ENCODE measurements around the gene KDM5B. TPM values are rescaled to one million over a fixed set of nuclear protein-coding genes. Genes with fewer than 3 reads are reported as not detected.

The KDM5B gene
- total and polyA plus RNA-seq, 9 of the 15 experiments (the other 6 are each of a cell fraction or from before 2014, with no cell fraction given), result 15.4 to 90.6 (median 57.1) TPM

DNA sequence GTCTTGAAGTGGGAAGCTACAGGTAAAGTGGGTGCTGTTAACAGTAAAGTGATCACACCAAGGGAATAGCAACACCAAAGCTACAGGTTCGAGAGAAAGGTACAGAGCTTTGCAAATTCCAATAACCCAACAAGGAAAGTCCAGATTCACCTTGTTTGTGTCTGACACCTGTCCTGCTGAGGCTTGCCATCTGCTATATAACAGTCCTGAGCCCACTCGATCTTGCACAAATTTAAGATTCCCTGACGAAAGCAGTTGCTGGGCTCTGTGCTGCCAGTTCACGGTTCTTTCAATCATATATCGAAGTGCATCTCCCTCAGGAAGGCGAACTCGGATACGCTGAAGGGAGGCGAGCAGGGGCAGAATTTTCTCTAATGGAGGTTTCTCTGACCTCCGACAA lies 75.0 kb downstream of the KDM5B start:
- FAIRE-seq (no peak), ATAC-seq (no peak), DNase-seq (ENCODE audit: extremely low read depth in 1 of 4, low spot score in 3 of 4) (no peak)
- no peak overlapping the region for H3K9ac ChIP-seq (ENCODE audit: insufficient read depth in 1 of 2, low read depth in 2 of 2, low read length in 2 of 2)
- no peaks in the 10 kb centered on the region for H3K9me3 ChIP-seq (replicated peaks; ENCODE audit: control insufficient read depth, insufficient read depth, low read depth, low read length)
- 0 out of 2 replicates have a peak, but pooled peaks cover 4% of the 10 kb centered on the region for H4K20me1 ChIP-seq (replicated peaks; ENCODE audit: control insufficient read depth, insufficient read depth, low read length)
- no TSS peak for BruUV-seq (replicated peaks)
- POLR2A ChIA-PET, result interaction anchor here (0.6 kb wide), 1 partner anchor 441 kb away, joined by 3 read pairs; no protein-coding TSS in a partner anchor
- no peaks in the 10 kb centered on the region for H3K27me3 ChIP-seq (ENCODE audit: control insufficient read depth in 2 of 2, insufficient read depth in 2 of 2, low read length in 2 of 2)
- WGBS (ENCODE audit: insufficient coverage, low coverage, missing lambda C conversion rate), result 93% methylated on average over 10 of the region's 10 CpGs
- no peaks in the 10 kb centered on the region for H3K9me1 ChIP-seq (ENCODE audit: control insufficient read depth, insufficient read depth, low read length)
- peaks cover 97% of the 10 kb centered on the region for H3K36me3 ChIP-seq (ENCODE audit: control insufficient read depth, insufficient read depth, low read length)
- H3K4me1 ChIP-seq (replicated peaks in 1 of 2; ENCODE audit: control insufficient read depth in 2 of 2, insufficient read depth in 2 of 2, low read length in 2 of 2), result no peaks in the 10 kb centered on the region
- in situ Hi-C loops (cut with MboI), result no loop called here
- H3K79me2 ChIP-seq (ENCODE audit: control insufficient read depth, insufficient read depth, low read length), result no peaks in the 10 kb centered on the region
- no peak overlapping the region for H3K4me3 ChIP-seq
- CTCF ChIA-PET (ENCODE audit: low intra/inter-chr PET ratio), result no interaction called here
- H3K27ac ChIP-seq (ENCODE audit: extremely low read depth, low read depth, low read length), result no peak overlapping the region
- no peak overlapping the region for H2AFZ ChIP-seq (ENCODE audit: low read depth, low read length)
- intact Hi-C loops (cut with micrococcal nuclease), result no loop called here
- no peak overlapping the region for H3K4me2 ChIP-seq (ENCODE audit: insufficient read depth, low read length)
- TF ChIP-seq HDGF (IDR thresholded peaks at IDR 0.05) (no peak), EP400 (IDR thresholded peaks at IDR 0.05) (no peak), DDX20 (tag; IDR thresholded peaks at IDR 0.05; ENCODE audit: low read depth) (no peak), CHD1 (IDR thresholded peaks at IDR 0.05; ENCODE audit: low read length) (no peak), KLF16 (IDR thresholded peaks at IDR 0.05) (no peak), HIVEP1 (CRISPR knock-in tag; IDR thresholded peaks at IDR 0.05) (no peak), JUNB (CRISPR knock-in tag; conservative IDR thresholded peaks at IDR 0.05) (no peak), MCM3 (IDR thresholded peaks at IDR 0.05) (no peak), FOXM1 (IDR thresholded peaks at IDR 0.05; ENCODE audit: low read depth) (no peak), FOXM1 (CRISPR knock-in tag; IDR thresholded peaks at IDR 0.05; ENCODE audit: low read depth) (no peak), PTBP1 (IDR thresholded peaks at IDR 0.05; ENCODE audit: low read depth, low read length) (no peak), HNRNPUL1 (IDR thresholded peaks at IDR 0.05; ENCODE audit: low read length) (no peak), SMAD1 (IDR thresholded peaks at IDR 0.05; ENCODE audit: low read depth, low read length, partially characterized antibody) (no peak), ZNF354B (CRISPR knock-in tag; IDR thresholded peaks at IDR 0.05) (no peak), MTF1 (CRISPR knock-in tag; IDR thresholded peaks at IDR 0.05; ENCODE audit: borderline replicate concordance) (no peak), ZNF780A (CRISPR knock-in tag; IDR thresholded peaks at IDR 0.05) (no peak)
- TF ChIP-seq, protein P1, sequence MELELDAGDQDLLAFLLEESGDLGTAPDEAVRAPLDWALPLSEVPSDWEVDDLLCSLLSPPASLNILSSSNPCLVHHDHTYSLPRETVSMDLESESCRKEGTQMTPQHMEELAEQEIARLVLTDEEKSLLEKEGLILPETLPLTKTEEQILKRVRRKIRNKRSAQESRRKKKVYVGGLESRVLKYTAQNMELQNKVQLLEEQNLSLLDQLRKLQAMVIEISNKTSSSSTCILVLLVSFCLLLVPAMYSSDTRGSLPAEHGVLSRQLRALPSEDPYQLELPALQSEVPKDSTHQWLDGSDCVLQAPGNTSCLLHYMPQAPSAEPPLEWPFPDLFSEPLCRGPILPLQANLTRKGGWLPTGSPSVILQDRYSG (tag; conservative IDR thresholded peaks at IDR 0.05; ENCODE audit: low read depth), result no peak

All from K562 (cell line).